ENCODE results near the gene APOBEC3C.
"Not testable (repeated sequence)": the region's sequence is repeated elsewhere in the genome, so short reads cannot be mapped to it uniquely, and the experiment has no call there.

GRCh38 chr22:39063904-39064303 is 49.8 kb downstream of the APOBEC3C start:
- not testable (repeated sequence) for TF ChIP-seq POLR2AphosphoS5, EP300, CTCF (IDR thresholded peaks at IDR 0.05)

Measured in stomach (tissue), 4 donors.